GM18873 (cell line): Measurements from ENCODE around the gene KATNIP.
"Not testable (repeated sequence)": the region's sequence is repeated elsewhere in the genome, so short reads cannot be mapped to it uniquely, and the experiment has no call there.

Experiments
- ATAC-seq: cut with Tn5 transposase; IDR thresholded peaks from one replicate; pipeline ENCODE4 v1.9.1; 2021; ENCODE audit warnings: mild to moderate bottlenecking, moderate library complexity, moderate number of reproducible peaks; ENCODE audit not compliant: unreplicated experiment, low FRiP score

The KATNIP gene

GRCh38 chr16:27531826-27532800 is 17.8 kb upstream of the KATNIP start:
- no peak for ATAC-seq

GRCh38 chr16:27534256-27534655 is 15.7 kb upstream of the KATNIP start:
- ATAC-seq, result no peak

GRCh38 chr16:27538528-27538927 is 11.4 kb upstream of the KATNIP start:
- no peak for ATAC-seq

- no peak for ATAC-seq
These were observed 10.8 kb upstream of the KATNIP start for GRCh38 chr16:27539120-27539519.

GRCh38 chr16:27539636-27540035 is 10.3 kb upstream of the KATNIP start:
- ATAC-seq, result no peak

GRCh38 chr16:27543801-27544200 is 6.1 kb upstream of the KATNIP start:
- ATAC-seq, result no peak

- ATAC-seq, result no peak
These were observed 5.3 kb upstream of the KATNIP start for GRCh38 chr16:27544671-27545070.

GRCh38 chr16:27547134-27547533 is 2.8 kb upstream of the KATNIP start:
- ATAC-seq, result no peak

- no peak for ATAC-seq
These were observed 2.1 kb upstream of the KATNIP start for GRCh38 chr16:27547851-27548250.

GRCh38 chr16:27549464-27549745 is 539 bp upstream of the KATNIP start:
- no peak for ATAC-seq

GRCh38 chr16:27550582-27550920 is 607 bp downstream of the KATNIP start:
- no peak for ATAC-seq

- ATAC-seq, result no peak
These were observed 1.1 kb downstream of the KATNIP start for GRCh38 chr16:27551036-27551435.

GRCh38 chr16:27556471-27556870 is 6.5 kb downstream of the KATNIP start:
- ATAC-seq, result no peak

GRCh38 chr16:27558434-27558833 is 8.5 kb downstream of the KATNIP start:
- no peak for ATAC-seq

- no peak for ATAC-seq
These were observed 9.0 kb downstream of the KATNIP start for GRCh38 chr16:27558932-27559331.

GRCh38 chr16:27561216-27561615 is 11.3 kb downstream of the KATNIP start:
- ATAC-seq, result no peak

GRCh38 chr16:27564224-27564623 is 14.3 kb downstream of the KATNIP start:
- no peak for ATAC-seq

- no peak for ATAC-seq
These were observed 16.5 kb downstream of the KATNIP start for GRCh38 chr16:27566417-27566816.

GRCh38 chr16:27568077-27568476 is 18.1 kb downstream of the KATNIP start:
- no peak for ATAC-seq

GRCh38 chr16:27570986-27571385 is 21.0 kb downstream of the KATNIP start:
- not testable (repeated sequence) for ATAC-seq

GRCh38 chr16:27571433-27572326 is 21.7 kb downstream of the KATNIP start:
- no peak for ATAC-seq

- ATAC-seq, result no peak
These were observed 22.8 kb downstream of the KATNIP start for GRCh38 chr16:27572711-27573110.
